ENCODE measurements around the gene FRAS1.

DNA sequence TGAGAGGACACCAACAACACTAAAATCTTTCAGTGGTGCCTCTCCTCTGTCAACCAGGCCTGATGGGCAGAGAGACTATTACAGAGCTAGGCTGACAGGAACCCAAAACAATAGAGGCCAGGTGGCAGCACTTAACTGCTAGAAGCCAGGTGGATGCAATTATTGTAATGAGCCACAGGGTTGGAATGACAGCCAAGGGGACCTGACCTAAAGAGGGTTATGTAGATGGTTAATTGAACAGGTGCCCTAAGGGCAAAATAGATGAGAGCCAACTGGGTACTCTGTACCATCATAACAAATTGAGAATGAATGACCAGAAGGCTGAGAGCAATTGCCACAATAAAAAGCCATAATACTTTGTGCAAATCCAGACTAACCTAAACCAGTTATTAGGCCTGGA is 24.7 kb upstream of the FRAS1 start:
- TF ChIP-seq, protein P1, sequence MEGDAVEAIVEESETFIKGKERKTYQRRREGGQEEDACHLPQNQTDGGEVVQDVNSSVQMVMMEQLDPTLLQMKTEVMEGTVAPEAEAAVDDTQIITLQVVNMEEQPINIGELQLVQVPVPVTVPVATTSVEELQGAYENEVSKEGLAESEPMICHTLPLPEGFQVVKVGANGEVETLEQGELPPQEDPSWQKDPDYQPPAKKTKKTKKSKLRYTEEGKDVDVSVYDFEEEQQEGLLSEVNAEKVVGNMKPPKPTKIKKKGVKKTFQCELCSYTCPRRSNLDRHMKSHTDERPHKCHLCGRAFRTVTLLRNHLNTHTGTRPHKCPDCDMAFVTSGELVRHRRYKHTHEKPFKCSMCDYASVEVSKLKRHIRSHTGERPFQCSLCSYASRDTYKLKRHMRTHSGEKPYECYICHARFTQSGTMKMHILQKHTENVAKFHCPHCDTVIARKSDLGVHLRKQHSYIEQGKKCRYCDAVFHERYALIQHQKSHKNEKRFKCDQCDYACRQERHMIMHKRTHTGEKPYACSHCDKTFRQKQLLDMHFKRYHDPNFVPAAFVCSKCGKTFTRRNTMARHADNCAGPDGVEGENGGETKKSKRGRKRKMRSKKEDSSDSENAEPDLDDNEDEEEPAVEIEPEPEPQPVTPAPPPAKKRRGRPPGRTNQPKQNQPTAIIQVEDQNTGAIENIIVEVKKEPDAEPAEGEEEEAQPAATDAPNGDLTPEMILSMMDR (conservative IDR thresholded peaks at IDR 0.05 in 1 of 2, IDR thresholded peaks at IDR 0.05 in 1 of 2; ENCODE audit: low read depth in 1 of 2, low read length in 2 of 2): no peak
- no peak for TF ChIP-seq EZH2 (IDR thresholded peaks at IDR 0.05; ENCODE audit: low read length, missing control alignments)

Data from fibroblast of lung (primary cell).